DMS153 (cell line): ENCODE measurements around the gene STXBP5.
"Not testable (repeated sequence)": the region's sequence is repeated elsewhere in the genome, so short reads cannot be mapped to it uniquely, and the experiment has no call there.

Source experiments
- DNase-seq: peaks from one replicate; lab custom pipeline; 2025; lab: John Stamatoyannopoulos, UW

Gene STXBP5

DNA sequence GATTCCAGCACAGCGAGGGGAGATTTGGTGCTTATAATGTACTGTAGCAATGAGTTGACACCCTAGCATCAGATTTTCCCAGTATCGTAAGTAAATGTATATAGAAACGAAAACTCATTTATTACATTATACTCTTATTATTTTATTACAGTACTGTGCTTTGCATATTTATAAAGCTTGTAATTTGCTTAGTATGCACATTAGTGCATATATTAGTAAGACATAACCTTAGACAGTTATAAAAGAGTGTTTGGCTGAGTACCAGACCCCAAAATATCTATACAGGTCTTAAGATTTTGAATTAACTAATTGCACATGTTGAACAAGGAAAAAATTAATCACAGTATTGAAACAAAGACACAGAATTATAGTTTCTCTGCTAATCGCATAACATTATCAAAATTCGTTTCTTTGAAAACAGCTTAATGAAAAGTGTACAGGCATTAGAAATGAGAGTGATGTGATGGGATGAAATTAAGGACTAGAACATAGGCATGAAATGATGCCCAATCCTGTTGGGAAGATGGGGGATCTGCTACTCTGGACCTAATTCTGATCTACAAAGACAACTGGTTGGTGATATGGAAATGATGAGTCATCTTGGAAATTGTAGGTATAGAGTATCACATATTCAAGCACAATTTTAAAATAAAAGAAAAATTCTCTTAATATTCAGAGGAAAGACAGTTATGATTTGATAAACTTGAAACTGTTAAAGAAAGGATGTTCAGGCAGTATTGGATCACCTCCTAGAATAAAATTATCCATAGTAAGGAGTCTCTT is 42.8 kb downstream of the STXBP5 start:
- DNase-seq, result no peak

DNA sequence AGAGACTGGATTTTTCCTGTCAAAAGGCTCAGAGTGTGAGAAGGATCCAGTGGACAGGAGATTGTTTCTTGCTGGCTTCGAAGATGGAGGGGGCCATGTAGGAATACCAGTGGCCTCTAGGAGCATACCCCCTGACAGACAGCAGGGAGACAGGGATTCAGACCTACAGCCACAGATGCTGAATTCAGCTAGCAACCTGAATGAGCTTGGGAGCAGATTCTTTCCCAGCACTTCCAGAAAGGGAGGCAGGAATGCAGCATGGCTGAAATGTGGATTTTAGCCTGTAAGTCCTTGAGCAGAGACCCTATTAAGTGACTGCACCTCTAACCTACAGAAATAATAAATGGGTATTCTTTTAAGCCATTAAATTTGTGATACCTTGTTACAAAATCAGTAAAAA is 44.6 kb downstream of the STXBP5 start:
- DNase-seq, result no peak

DNA sequence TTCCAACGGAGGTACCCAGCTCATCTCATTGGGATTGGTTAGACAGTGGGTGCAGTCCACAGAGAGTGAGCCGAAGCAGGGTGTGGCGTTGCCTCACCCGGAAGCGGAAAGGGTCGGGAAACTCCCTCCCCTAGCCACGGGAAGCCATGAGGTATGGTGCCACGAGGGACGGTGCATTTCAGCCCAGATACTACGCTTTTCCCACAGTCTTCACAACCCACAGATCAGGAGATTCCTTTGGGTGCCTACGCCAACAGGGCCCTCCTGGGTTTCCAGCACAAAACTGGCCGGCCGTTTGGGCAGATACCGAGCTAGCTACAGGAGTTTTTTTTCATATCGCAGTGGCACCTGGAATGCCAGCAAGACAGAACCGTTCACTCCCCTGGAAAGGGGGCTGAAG is 46.9 kb downstream of the STXBP5 start:
- no peak for DNase-seq

DNA sequence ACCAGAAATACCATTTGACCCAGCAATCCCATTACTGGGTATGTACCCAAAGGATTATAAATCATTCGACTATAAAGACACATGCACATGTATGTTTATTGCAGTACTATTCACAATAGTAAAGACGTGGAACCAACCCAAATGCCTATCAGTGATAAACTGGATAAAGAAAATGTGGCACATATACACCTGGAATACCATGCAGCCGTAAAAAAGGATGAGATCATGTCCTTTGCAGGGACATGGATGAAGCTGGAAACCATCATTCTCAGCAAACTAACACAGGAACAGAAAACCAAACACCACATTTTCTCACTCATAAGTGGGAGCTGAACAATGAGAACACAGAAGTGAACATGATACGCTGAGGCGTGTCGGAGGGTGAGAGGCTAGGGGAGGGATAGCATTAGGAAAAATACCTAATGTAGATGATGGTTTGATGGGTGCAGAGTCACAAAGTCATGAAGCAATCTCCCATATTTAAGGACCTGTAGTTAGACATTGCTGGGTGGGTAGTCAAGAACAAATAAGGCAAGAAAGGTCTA is 50.8 kb downstream of the STXBP5 start:
- DNase-seq, result not testable (repeated sequence)

DNA sequence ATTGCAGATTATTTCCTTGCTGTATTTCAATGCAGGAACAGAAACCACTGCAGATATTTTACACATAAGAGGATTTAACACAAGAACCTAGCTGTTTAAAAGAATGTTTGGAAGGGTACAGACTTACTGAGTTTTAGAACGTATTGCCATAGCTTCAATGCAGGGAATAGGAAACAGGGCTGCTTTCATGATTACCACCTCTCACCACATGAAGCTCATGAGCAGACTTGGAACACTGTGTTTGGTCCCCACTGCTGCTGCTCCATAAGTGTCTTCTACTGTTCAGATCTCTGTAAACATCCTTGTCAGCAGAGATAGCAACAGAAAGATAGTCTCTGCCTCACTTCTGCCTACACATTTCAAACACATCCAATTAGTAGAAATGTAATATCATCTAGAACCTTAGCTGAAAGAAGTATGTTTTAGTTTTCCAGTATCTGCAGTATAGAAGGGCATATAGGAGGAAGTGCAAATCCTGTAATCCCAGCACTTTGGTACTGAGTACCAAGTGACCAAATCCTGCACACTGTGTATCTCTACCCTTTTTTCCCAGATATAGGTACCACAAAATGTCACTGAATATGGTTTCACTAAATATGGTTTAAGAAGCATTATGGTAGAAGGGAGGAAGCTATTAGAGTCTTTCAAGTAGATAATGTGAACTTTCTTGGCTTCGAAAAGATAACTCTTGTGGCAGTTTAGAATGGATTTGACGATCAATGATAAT is 51.9 kb downstream of the STXBP5 start:
- DNase-seq, result no peak

DNA sequence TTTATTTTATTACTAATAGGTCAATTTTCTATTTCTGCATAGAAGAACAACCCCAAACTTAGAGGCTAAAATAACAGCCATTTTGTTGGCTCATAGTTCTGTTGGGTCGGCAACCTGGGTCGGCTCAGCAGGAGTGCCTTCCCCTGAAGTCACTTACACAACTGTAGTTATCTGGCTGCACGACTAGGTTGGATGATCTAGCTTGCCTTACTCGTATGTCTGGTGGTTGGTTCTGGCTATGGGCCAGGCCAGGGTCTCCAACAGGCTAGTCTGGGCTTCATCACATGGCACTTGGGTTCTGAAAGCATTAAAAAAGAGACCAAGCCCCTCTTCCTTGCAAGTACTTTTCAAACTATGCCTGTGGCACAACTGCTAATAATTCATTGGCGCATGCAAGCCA is 53.5 kb downstream of the STXBP5 start:
- no peak for DNase-seq

DNA sequence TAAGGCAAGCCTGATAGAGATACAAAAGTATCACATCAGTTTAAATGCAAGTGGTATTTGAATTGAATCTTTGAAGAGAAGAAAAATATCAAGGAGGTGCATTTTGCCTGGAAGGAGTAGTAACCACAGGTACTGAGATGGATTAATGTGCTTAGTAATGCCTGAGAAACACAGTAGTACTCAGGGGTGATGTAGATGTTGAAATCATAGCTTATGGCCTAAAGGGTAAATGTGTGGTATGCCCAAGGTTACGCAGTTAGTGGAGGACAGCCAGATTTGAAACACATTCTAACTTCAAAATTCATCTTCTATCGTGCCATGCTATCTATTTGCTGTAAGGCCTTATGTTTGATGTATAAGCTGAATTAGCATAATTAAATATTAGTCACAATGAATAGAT is 55.9 kb downstream of the STXBP5 start:
- no peak for DNase-seq

DNA sequence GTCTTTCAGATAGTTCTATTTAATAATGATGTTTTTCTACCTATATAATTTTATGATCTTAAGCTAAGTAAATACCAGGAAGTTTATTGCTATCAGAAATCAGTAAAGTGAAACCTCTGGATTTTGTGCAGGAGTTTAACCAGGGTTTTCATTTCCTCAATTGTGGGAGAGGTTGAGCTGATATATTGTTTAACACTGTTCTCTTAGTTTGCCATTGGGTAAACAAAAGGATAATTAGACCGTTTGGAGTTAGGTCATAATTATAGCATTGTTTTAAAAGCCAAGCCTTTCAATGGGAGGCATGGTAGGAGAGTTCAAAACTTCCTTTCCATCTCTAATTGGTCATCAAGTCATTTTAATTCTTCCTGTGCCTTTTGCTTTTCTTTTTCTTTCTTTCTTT is 58.7 kb downstream of the STXBP5 start:
- no peak for DNase-seq

DNA sequence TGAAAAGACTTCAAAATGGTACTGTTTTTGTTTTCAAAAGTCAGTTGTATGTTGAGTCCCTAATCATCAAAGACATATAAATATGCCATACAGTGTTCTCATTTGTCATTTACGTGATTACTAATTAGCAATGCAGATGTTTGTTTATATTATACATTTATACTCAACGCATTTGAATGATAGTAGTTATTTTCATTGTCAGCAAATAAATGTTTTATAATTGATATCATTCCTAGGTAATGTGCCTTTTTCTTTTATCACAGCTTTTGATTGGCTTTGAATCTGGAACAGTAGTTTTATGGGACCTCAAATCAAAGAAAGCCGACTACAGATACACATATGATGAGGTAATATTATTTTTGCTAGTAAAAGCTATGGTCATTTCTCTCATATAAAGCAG is 62.6 kb downstream of the STXBP5 start:
- no peak for DNase-seq

DNA sequence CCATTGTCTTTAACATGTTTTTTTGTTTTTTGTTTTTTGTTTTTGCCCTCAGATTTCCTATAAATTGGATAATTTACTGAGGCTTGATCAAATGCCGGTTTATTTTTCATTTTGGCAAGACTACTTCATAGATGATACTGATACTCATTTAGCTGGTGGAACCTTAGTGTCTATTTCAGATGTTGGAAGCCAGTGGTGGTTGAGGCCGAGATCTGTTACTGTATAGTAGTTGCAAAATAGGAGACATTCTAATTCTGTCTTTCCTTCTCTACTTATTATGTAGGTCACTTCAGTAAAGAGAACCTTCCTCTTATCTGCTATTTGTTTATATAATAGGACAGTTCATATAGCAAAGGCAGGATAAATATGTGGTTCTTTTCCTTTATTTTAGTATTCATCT is 63.4 kb downstream of the STXBP5 start:
- no peak for DNase-seq

DNA sequence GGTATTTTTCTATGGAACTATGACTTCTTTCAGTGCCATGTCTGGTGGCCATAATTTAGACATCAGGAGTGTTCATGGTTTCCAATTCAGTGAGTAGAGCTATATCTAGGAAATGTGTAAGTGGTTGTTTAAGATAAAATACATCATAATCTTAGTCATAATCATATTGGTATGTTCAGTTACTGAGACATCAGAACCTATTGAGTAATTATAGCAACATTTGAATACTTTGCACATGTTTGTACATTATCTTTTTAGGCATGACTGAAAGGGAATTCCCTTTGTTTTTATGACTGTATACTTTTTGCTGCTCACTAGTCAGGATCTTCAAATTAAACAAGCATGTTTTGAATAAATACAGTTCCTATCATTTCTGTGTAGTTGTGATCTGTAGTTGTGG is 64.0 kb downstream of the STXBP5 start:
- no peak for DNase-seq

DNA sequence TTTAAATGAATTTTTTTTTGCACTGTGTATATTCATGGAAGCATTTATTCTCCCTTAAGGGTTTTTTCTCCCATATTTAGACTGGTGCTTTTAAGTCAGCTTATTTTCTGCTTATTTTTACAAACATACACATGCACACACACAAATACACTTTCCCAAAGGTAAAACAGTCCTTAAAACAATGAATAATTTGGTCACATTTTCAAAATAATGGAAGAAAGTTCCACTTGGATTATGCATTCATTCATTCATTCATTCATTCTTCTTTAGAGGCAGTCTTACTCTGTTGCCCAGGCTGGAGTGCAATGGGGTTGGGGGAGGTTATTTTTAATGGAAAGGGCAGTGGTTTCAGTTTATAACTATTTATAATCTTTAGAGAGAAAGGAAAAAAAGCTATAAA is 69.8 kb downstream of the STXBP5 start:
- no peak for DNase-seq

DNA sequence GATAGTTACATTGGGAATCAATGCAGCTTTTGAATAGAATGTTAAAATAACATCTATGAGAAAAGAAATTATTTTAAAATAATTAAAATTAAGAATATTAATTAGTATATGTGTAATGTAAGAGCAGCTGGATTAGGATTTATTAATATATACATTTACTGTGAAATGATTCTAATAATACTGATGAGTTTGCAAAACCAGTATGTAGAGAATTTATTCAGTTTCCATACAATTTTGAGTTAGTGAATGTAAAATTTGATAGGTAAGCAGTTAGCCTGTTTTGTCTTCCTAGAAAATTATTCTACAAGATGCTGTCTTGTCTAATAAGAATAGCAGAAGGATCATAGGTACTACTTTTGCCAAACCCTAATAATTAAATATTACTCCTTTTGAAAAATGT is 70.6 kb downstream of the STXBP5 start:
- no peak for DNase-seq

DNA sequence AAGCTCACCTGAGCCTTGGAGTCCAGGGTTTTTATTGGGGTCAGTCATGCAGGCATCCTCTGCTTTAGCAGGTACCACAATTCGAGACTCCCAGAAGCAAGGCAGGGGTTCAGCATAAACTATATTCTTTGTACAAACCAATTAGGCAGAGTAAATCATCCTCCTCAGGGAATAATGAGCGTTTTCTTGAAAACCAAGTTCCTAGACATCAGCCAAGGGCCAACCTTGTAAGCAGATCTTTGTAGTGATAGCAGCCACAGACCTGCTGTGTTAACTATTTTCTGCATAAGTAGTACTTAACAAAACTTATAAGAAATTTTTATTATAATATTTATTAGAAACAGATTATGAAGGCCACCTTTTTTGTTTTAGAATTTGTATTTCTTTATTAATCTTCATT is 74.7 kb downstream of the STXBP5 start:
- DNase-seq, result no peak

DNA sequence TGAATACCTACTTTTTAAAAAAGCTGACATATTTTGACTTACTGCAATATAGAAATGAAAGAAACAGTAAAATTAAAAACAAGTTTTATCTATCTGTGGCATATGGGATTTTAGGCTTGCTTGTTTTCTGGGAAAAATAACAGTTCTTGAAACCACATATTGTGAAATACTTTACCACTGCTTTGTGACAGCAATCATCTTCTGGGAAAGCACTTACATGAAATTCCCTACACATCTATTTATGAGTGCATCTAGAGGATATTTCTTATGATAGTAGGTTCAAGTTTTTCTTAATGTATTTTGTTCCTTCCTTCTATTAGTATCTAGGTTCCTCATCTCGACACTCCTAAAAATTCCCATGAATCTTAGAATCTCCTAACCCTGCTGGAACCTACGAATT is 75.2 kb downstream of the STXBP5 start:
- DNase-seq, result no peak

DNA sequence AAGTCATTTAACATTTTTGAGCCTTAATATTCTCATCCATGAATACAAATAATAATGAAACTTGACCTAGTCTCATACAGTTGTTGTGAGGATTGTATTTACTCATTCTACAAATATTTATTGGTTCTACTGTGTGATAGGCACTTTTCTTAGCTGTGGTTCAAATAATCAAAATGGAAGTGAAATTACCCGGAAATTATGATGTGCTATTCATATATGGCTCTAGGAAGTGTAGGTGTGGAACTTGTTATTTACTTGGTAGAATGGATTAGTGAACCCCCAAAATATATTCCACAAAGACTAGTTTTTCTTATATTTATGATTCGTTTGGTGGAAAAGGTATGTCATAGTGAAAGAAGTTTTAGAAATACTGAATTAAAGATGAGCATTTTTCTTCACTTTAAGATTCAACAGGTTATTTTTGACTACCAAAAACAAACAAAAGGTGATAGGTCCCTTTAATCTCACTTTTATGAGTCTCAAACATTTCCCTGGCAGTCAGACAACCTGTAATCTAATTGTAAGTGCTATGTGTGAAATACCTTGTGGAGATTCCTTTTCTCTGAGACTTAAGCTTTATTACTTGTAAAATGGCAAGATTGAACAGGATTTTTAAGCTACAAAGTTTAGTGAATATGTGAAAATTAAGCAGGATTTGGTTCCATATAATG is 77.8 kb downstream of the STXBP5 start:
- DNase-seq, result no peak

DNA sequence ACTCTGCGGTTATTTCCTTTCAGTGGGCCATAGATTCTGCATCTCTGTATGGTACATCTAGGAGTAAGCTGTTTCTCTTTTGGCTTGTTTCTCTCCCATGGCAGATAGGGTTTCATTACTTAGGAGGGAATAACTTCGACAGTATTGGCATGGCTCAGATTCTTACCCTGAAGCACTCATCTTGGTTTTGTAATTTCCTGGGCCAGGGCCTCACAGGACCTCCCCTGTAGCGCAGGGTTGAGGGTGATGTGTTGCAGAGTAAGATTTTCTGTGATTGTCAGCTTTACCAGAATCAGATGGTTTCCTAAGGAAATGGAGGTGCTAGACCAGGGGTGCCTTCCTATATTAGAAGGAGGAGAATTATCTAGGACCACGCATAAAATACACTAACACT is 78.3 kb downstream of the STXBP5 start:
- no peak for DNase-seq

DNA sequence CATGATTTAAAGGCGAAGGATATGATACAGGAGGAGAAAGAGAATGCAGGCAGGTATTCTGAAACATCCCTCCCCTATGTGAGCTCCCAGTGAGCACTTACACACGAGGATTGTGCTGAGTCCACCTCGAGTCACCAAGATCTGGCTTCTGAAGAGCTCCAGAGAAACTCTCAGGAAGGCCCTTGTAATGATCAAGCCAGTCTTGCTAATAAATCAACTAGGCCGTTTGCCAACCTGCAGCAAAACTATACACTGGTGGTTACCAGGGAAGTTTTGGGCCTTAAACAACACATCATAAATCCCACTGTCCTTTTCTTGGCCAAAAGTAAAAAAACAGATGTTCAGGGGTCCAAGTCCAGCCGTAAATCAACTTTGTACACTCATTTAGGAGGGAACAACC is 79.2 kb downstream of the STXBP5 start:
- no peak for DNase-seq

DNA sequence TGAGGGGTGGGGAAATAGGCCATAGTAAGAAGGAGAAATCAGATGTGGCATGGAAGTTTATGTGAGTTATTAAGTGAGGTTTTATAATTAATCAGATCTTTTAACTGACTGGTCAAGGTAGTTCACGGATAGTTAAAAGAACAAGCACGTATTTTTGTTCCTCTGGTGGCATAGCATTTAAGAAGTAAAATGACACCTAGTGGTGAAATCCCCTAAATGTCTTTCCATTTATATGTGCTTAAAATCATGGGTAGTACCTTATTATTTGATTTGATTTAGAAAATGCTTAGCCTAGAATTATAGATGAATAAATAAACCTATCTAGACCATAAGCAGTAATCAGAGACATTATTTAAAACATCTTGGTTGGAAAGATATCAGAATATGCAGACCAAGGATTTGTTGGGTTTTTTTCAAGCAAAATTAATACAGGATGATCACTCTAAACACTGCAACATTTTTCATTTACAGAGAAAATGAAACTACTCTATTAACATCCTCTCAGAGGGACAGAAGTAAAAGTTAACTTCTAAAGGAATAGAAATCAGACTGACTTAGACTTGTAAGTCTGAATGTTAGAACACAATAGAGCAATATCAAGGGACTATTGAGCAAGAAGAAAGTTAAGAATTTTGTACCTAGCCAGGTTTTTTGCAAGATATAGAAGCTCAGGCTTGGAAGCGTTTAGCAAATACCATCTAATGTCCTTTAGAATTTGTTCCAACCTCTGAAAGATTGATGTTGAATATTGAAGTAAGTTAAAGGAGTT is 81.1 kb downstream of the STXBP5 start:
- peak; percentile 4 for DNase-seq

DNA sequence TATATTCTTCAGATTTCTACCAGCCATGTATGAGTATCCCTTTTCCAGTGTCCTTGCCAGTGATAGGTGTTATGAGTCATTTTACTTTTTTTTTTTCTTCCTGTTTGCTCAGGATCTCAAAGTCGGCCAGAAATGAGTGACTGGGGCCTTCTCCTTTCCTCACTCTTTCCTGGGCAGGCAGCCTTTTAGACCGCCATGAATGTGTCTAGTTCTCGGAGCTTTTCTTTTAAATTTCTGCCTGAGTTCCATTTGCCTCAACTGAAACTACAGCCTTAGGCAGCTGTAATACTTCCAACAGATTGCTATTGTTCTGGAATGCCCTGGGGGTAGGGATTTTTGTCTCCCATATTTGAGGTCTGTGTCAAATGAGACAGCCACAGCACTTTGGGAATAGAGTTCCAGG is 83.7 kb downstream of the STXBP5 start:
- DNase-seq, result no peak

DNA sequence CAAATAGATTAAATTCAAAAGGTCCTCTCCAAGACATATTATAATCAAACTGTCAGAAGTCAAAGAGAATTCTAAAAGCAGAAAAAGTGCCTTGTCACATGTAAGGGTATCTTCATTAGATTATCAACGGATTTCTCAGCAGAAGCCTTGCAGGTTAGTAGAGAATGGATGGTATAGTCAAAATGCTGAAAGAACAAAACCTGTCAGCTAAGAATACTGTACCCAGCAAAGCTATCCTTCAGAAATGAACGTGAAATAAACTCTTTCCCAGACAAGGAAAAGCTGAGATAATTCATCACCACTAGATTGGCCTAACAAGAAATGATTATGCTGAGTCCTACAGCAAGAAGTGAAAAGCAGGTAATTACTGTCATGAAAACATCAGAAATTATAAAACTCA is 92.9 kb downstream of the STXBP5 start:
- no peak for DNase-seq

DNA sequence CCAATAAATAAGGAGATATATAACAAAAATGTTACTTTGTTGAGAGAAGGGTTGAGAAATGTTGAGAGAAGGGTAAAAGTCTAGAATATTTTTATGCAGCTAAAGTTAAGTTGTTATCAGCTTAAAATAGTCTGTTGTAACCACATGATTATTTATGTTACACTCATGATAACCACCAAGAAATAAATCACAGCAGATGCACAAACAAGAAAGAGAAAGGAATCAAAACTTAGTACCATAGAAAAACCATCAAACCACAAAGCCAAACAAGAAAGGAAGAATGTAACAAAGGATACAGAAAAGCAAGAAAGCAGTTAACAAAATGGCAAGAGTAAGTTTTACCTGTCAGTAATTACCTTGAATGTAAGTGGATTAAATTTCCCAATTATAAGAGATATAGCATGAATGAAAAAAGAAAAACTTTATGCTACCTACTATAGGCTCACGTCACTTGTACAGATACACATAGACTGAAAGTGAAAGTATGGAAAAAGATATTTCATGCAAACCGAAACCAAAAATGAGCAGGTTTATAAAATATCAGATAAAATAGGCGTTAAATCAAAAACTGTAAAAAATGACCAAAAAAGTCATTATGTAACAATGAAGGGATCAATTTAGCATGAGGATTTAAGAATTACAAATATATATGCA is 93.6 kb downstream of the STXBP5 start:
- DNase-seq, result no peak
